ENCODE measurements around the gene ZNF609.
A peak's percentile ranks its signal among the peaks of the same experiment; 100 is the strongest.

ZNF609 gene, protein sequence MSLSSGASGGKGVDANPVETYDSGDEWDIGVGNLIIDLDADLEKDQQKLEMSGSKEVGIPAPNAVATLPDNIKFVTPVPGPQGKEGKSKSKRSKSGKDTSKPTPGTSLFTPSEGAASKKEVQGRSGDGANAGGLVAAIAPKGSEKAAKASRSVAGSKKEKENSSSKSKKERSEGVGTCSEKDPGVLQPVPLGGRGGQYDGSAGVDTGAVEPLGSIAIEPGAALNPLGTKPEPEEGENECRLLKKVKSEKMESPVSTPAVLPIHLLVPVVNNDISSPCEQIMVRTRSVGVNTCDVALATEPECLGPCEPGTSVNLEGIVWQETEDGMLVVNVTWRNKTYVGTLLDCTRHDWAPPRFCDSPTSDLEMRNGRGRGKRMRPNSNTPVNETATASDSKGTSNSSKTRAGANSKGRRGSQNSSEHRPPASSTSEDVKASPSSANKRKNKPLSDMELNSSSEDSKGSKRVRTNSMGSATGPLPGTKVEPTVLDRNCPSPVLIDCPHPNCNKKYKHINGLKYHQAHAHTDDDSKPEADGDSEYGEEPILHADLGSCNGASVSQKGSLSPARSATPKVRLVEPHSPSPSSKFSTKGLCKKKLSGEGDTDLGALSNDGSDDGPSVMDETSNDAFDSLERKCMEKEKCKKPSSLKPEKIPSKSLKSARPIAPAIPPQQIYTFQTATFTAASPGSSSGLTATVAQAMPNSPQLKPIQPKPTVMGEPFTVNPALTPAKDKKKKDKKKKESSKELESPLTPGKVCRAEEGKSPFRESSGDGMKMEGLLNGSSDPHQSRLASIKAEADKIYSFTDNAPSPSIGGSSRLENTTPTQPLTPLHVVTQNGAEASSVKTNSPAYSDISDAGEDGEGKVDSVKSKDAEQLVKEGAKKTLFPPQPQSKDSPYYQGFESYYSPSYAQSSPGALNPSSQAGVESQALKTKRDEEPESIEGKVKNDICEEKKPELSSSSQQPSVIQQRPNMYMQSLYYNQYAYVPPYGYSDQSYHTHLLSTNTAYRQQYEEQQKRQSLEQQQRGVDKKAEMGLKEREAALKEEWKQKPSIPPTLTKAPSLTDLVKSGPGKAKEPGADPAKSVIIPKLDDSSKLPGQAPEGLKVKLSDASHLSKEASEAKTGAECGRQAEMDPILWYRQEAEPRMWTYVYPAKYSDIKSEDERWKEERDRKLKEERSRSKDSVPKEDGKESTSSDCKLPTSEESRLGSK (N-terminal part only)

DNA sequence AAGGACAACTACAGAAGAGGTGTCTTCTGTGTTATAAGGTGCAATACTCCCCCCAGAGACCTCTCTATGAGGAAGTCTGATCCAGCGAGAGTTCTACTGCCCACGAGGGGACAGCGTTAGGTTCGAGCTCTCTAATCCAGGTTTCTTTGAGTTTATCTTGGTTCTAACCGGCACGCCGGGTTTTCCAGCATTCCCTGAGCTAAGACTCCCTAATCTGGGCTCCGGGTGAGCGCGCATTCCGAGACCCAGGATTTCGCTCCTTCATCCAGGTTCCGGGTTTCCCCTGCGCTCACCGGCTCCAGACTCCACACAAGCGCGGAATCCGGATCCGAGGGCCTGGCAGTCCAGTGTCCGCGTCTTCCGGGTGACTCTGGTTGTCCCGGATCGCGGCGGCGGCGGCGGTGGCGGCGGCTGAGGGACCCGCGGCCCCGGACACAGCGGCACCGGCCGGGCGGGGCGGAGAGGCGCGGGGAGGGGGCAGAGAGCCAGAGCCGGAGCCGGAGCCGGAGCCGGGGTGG is at the start of gene ZNF609:
Gene ZNF609 (plus strand): TSS at position 373 of the 518 bp plus-strand sequence. CDS start 38,842 bp downstream, outside the sequence.
- DNase-seq, result peak; percentile 84

DNA sequence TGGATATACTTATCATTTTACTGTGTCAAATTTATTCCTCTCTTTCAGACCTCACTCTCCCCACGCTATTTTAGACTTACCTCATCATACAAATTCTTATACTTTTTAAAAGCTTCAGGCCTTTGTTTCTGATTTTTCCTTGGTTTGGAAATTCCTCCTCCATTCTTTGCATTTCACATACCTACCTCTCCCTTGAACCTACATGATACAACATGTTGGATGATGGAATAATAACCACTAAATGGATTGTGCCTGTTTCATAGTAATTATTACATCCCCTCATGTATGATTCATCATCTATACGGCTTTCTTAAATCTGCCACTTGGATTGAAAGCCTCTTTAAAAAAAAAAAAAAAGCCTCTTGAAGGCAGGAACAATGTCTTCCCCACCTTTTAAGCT is 48.2 kb upstream of the ZNF609 start:
- no peak for DNase-seq

DNA sequence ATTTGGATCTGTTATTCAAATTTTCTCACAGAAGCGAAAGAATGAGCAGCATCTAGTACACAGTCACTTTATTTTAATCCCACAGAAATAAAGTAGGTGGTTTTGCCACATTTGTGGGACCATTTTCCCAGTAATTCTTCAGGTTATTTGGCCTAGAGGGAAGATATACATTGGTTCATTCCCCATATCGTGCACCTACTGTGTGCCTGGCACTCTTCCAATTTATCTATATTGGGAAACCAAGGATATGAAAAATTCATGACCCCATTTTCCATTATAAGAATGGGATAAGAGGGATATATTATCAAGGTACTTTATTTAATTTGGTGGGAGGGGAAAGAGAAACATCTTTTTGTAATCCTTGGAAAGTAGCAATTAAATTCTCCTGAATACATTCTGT is 37.7 kb upstream of the ZNF609 start:
- DNase-seq, result no peak

DNA sequence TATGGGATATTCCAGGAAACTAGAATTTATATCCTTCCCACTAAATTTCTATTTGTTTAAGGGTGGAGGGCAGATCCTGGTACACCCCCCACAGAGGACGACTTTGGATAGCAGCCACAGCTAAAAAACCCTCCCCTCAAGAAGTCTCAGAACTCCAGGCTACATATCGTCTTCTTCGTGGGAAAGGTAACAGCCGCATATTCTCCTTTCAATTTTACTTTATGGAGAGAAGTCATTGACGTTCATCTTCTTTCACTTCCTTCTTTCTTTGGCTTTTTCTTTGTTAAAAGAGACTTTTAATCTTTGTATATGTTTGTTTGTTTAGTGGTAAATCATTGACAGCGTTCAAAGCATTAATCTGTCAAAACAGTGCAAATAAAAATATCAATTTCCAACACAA is 36.4 kb upstream of the ZNF609 start:
- no peak for DNase-seq

DNA sequence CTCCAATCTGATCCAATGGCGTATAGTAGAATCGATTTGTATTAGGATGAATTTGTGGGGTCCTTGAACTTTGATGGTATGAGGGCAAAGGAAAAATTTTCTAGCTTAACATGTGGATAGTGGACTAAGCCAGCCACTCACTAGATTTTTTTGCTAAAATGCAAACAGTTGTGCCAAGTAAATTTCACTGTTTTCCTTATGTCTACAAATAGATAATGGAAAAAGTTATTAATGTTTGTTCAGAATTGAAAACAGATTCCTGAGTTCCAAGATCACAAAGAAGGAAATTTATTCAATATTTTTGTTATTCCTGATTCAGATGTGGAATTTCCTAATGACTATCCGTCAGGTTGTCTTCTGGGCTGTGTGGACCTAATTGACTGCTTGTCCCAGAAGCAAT is 35.2 kb upstream of the ZNF609 start:
- no peak for DNase-seq

DNA sequence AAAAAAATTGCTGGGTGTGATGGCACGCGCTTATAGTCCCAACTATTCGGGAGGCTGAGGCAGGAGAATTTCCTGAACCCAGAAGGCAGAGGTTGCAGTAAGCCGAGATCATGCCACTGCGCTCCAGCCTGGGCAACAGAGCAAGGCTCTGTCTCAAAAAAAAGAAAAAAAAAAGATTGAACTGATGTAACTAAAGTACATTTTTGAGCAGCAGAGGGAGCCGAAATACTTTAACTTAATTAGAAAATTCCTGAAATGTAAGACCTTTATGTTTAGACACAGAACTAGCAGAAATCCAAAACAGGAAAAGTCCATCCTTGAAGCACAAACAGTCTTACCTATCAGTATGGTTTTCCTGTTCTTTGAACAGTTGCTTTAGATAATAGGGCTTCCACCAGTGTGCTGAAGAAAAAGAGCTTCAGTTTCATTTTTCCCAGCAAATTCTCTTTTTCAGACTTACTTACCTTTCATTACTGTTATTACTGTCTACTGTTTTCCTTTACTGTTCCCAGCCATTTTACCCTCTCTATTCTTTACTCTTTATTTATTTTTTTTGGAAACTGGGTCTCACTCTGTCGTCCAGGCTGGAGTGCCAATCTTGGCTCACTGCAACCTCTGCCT is 33.4 kb upstream of the ZNF609 start:
- no peak for DNase-seq

DNA sequence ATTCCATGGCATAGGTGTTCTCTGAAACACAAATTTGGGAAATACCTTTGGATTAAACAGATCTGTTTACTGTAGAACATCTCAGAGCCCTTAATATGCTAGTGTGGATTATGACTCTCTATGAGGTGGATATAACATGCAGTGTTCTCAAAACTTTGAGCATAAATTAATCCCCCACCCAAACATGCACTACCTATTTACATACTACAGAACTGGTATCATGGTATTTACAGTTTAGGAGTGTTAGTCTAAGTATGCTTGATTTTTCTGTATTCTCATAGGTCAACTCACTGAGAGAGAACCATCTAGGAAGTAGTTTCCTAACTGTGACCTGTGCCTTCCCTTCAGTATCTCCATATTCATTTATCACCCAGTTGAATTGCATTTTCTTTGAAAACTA is 30.9 kb upstream of the ZNF609 start:
- DNase-seq, result no peak

DNA sequence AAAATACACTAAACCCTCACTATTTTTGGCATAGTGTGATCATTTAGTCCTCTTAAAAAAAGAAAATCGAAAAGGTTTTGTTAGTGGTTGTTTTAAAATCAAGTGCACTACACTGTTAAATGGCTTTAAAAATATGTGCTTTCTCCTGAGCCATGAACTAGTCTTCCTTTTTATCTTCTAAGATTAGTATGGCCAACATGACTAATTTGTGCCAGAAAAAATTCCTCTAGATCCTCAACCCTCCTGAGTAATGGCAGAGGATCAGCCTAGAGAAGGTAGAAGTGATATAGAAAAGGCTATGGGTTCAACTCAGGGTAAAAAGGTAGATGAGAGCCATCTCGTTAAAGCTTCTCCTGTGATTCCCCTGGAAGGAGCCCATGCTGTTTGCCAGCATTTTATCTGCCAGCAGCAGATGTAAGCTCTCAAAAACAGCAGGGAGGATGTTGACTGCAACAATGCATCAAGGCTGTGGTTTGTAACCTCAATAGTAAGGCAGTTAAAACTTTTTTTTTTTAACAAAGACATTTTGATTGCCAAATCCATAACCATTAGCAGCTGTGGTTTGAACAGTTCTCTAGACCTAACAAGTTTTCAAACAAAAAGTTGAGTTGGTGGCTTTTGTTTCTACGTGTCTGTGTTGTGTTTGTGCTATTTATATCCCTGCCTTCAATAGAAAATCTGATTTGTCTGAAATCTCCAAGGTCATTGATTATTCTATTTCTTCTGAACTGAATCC is 30.2 kb upstream of the ZNF609 start:
- no peak for DNase-seq

DNA sequence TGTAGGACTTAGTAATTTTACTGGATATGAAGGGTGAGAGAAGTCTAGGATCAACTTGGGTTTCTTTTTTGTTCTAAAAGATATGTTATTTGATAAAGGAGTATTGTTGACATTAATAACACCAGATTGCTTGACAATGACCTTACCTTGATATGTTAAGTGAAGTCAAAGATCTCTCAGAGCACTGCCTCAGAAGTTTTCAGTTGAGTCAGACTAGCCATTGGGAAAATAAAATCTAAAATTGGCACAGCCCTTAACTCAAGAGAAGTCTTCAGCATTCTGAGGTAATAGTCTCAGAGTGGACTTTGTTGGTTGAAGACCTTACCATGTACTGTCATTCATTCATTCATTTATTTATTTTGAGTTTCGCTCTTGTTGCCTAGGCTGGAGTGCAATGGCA is 22.4 kb upstream of the ZNF609 start:
- DNase-seq, result no peak

DNA sequence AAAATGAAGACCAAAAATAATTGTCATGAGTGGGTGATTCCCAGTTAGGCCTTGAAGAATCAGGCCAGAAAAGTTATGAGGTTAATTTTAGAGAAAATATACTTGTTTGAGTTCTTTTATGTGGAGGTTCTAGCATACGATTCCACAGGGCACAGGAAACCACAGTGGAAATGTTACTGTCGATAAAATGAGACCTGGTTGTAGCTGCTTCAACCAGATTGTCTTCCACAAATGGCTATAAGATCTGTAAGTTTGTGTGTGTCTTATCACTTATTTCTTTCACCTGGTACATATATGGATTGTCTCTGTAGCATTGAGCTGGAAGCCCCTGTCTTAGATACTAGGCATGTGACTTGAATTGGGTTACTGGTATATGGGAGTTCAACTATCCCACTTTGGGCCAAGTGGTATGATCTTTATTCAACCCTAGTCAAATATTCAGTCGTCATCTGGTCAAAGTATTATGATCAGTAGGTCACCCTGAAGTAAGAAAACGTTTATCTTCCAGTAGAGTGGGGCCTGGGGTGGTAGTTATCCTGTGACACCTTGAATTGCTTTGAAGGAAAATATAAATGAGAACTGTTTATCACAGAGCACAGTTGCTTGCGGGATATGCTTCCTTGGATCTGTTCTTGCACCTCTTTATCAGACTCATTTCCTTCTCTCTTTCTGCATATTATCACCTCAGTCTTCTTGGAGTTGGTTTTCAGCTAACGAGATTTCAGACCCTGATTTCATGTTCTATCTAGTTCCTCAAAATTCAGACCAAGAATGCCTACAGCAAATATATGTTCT is 21.5 kb upstream of the ZNF609 start:
- no peak for DNase-seq

DNA sequence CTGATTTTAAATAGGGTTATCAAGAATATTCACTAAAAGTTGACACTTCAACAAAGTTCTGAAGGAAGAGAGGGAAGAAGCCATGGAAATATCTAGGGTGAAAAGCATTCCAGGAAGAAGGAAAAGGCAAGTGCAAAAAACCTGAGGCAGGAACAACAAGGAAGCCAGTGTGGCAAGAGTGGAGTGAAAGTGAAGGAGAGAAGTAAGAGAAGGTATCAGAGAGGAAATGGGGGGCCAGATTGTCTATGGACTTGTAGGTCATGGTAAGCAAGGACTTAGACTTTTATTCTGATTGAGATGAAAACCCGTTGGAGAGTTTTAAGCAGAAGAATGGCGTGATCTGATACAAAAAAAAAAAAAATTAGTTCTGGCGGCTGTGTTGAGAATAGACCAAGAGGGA is 18.5 kb upstream of the ZNF609 start:
- no peak for DNase-seq

DNA sequence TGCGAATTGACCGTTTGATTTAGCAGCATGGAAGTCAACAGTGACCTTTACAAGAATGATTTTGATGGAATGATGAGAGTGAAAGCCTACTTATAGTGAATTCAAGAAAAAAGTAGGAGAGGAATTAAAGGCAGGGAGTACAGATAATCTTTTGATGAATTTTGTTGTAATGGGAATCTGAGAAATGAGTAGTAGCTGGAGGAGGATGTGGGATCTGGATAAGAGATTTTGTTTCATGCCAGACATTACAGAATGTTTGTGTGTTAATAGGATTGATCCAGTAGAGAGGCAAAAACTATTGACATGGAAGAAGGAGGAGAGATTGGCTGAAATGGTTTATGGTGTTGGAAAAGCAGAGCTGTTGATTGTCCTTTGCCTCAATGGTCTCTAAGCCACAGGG is 17.4 kb upstream of the ZNF609 start:
- DNase-seq, result no peak

DNA sequence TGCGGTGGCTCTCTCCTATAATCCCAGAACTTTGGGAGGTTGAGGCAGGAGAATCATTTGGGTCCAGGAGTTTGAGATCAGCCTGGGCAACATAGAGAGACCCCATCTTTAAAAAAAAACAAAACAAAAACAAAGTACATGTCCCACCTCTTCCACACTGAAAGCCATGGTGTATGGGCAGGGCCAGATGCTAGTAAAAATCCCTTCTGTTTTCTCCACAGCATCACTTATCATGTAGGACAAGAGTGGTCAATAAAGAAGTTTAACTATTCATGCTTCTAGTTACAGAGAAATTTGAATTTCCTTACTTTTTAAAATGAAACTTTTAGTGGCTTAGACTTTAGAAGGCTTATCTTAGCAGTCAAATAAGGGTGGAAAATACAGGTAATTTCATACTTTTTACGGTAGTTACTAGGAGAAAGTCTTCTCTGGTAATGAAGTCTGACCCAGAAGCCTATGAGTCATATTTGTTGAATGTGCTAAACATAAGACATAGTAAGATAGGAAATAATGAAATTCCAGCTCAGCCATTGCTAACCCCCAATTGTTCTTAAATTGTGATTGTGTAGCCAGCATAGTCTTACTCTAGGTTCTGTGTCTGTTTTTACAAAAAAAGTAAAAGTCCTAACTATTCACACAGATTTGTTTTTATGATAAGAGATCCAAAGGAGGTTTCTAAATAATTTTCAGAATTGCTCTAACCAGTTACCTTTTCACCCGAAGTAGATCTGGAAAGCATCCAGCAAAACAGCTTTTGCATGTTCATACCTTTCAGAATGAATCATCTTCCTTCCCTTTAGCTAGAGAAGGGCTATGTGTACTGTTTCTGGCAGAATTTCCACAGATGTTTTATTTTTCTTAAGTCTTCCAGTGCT is 16.4 kb upstream of the ZNF609 start:
- no peak for DNase-seq

DNA sequence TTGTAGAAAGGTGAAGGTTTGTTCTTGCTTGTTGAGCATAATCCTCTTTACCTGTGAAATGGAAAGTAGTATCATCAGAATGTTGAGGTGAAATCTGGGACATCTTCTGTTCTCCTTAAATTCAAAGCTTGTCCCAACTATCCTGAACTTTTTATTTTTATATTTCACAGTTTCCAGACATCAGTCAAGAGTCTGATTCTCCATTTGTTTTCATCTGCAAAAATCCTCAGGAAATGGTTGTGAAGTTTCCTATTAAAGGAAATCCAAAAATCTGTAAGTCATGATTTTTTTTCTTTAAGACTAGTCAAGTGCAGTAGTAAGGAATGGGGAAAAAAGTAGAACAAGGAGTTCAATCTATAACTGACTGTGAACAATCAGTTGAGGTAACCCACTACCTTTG is 15.5 kb upstream of the ZNF609 start:
- no peak for DNase-seq

DNA sequence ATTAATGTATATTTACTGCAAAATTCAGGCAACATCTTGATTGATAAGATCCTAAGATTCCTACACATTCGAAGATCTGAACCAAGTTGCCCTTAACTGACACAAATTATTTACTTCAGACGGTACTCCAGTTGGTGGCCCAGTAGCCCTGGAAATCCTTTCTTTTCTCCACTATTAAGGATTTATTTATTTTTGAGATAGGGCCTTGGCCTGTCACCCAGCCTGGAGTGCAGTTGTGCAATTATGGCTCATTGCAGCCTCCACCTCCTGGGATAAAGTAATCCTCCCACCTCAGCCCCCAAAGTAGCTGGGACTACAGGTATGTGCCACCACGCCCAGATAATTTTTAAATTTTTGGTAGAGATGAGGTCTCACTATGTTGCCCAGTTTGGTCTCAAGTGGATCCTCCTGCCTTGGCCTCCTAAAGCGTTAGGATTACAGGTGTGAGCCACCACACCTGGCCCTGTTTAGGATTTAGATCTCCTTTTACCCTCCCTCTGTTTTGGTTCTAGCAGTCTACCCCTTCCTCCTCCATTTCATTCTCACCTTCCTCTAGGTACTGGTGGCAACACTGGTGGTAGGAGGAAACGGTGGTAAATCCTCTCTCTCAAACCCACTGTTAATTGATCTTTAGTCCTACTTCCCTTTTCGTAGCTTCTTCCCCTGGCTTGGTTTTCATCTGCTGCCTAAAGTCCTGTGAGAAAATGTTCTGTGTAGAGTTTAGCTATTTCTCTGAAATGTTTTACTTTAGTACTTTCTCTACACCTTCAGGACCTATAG is 12.7 kb upstream of the ZNF609 start:
- no peak for DNase-seq

DNA sequence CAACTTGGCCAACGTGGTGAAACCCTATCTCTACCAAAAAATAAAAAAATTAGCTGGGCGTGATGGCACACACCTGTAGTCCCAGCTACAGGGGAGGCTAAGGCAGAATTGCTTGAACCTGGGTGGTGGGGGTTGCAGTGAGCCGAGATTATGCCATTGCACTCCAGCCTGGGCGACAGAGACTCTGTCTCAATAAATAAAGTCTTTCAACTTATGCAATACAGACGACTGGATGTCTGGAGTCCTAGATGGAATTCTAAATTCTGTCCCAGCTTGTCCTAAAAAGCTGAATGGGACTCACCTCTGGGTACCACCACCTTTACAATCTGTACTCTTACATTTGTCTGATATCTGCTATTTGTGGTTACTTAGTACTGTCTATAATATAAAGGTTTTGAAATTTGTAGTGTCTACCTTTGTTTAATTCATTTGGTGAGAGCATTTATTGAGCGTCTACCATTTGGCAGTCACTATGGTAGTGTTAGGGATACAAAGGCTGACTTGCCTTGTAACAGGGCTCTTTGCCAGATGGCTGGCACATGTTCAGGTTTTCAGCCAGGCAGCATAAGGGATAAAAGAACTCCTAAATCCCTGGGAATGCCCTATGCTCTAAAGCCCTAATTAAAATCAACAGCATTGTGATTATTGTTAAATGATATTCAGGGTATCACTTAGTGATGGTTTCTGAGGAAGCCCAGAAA is 7.2 kb upstream of the ZNF609 start:
- no peak for DNase-seq

DNA sequence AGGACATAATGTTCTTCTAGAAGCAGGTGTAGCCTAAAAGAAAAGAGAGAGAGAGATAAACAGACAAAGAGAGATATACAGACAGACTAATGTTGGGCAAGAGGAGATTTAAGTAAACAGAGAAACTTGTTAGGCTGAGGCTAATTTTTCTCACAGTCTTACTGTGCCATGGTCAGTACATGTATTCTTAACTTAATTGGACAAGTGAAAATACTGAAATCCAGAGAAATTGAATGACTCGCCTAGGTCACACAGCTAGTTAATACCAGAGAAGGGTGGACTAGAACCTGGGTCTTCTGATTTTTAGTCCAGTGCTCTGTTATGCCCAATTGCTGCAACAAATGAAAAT is 6.7 kb upstream of the ZNF609 start:
- no peak for DNase-seq

DNA sequence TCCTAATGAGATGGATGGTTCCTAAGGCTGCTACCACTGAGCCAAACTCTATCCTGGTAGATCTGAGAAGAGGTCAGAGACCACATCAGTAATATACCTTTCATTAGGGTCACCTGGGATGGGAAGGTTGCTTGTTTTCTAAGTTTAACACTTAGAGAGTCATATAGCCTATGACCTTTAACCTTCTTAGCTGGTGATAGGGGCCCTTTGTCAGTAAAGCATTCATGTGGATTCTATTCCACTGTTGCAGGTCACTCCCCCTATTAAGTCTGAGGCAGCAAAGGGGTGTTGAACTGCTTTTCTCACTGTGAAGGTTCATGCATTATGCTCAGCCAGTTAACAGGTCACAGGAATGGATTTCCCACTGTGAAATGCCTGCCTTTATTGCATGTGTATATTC is 6.1 kb upstream of the ZNF609 start:
- DNase-seq, result no peak

DNA sequence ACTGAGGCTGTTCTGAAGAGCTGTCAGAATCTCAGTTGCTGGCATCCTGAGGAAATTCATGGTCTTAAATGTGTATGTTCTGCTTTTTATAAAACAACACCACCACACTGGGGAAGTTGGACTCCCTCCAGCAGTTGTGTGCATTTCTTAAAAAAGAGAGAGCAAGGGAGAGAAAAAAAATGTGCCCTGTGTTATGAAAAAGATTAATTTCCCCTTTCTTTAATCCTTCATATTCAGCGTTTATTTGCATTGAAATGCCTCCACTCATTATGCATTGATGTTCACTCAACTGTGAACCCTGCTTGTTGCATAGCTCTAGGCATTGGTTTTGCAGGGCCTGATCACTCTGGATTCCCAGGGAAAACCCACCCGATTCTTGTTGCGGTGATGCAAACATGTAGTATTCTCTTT is 4.4 kb upstream of the ZNF609 start:
- peak; percentile 69 for DNase-seq

Data from NCI-H1048 (cell line).